Heart left ventricle (tissue), 13 donors: ENCODE results near the gene SMPD1.

ENCODE experiments used
- POLR2A ChIP-seq, 2 donors: fragments of 450-650 bp; IDR thresholded peaks; one replicate each; pipeline ENCODE4 v1.6.1; 2017; ENCODE audit warnings: antibody characterized with exemption in 2 of 2, mild to moderate bottlenecking in 2 of 2, moderate library complexity in 2 of 2
- TF ChIP-seq, protein P1 (sequence below), 12 donors: fragments of 200-600 bp; sonication (generic) in 4 of 12; IDR thresholded peaks; one replicate each; pipeline versions ENCODE4 v1.5.0 to v1.8.0; 2018 to 2022; ENCODE audit warnings: antibody characterized with exemption in 12 of 12, mild to moderate bottlenecking in 5 of 12
- donor health status: ischemic (EF 13 %, LVEDD 7.1; RV severe dilation, severe dysfunction).
- donor health status: DM: no; HTN: yes; CAD: no.
- donor health status: DM: no; HTN: no; CAD: no.
- donor health status: ischemic (EF 25% LVEDD 6.9; RV normal size, moderate dysfunction).
- donor health status: ischemic (EF 25% LVEDD 5.7; RV mildly dilated, moderate dysfunction).
- donor health status: ischemic (EF 35%, LVEDD 5.7; RV mildly dilated, moderate dysfunction).
- donor health status: nonischemic (EF 11% LVEDD 7.7; RV severe dilation, severe dysfunction).
- donor health status: DM: yes; HTN: yes; CAD: no.
- donor health status: PGD.
- donor health status: ischemic (EF 29% LVEDD 5.4; RV normal size, mild dysfunction).
- donor health status: nonischemic (EF 23%, LVEDD 6.1; RV moderate dilation, normal function).

DNA sequence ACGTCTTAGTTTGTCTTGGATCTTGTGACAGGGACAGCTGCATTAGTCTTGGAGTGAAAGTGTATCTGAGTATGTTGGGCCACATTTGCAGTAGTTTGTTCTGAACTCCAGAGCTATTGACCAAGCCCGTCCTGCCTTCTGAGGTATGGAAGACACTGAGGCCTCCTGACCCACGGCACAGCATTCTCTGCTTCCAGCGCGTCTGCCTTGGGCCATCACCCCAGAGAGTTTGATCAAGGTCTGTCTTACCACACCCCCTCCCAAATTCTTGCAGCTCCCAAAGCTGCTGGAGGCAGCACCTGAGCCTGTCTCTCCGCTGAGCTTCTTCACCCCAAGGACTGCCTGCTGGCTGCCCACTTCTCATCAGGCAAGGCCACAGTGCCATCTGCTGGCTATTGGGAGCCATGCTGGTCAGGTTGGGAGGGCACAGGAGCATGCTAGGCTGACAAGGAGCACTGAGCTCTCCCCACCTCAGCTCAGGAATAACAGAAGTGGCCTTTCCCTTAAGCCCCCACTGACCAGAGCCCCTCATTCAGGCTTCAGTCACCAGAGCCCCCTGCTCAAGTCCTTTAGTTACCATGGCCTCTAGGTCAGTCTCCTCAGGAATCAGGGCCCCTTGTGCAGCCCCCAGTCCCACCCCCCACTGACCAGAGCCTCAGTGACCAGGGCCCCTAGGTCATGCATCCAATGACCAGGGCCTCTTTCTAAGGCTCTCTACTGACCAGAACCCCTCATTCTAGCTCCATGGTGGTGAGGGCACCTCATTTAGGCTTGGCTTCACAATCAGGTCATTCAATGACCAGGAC lies 27.2 kb upstream of the SMPD1 start:
- TF ChIP-seq, protein P1, sequence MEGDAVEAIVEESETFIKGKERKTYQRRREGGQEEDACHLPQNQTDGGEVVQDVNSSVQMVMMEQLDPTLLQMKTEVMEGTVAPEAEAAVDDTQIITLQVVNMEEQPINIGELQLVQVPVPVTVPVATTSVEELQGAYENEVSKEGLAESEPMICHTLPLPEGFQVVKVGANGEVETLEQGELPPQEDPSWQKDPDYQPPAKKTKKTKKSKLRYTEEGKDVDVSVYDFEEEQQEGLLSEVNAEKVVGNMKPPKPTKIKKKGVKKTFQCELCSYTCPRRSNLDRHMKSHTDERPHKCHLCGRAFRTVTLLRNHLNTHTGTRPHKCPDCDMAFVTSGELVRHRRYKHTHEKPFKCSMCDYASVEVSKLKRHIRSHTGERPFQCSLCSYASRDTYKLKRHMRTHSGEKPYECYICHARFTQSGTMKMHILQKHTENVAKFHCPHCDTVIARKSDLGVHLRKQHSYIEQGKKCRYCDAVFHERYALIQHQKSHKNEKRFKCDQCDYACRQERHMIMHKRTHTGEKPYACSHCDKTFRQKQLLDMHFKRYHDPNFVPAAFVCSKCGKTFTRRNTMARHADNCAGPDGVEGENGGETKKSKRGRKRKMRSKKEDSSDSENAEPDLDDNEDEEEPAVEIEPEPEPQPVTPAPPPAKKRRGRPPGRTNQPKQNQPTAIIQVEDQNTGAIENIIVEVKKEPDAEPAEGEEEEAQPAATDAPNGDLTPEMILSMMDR (IDR thresholded peaks at IDR 0.05), result peak; percentile 78 to 92 (median 88)
- no peak for TF ChIP-seq POLR2A (IDR thresholded peaks at IDR 0.05)
